ENCODE data around the gene PGGHG. TPM values are rescaled to one million over a fixed set of nuclear protein-coding genes. Genes with fewer than 3 reads are reported as not detected.
"Not testable (repeated sequence)": the region's sequence is repeated elsewhere in the genome, so short reads cannot be mapped to it uniquely, and the experiment has no call there.

The PGGHG gene
- total and polyA plus RNA-seq, 4 donors = 21.6 to 145 (median 87.9) TPM

GRCh38 chr11:308740-309665 lies 20.1 kb downstream of the PGGHG start:
- WGBS, 2 donors = 44 to 55% methylated on average over 21 to 24 of the region's 24 CpGs
- DNase-seq = not testable (repeated sequence)
- H3K4me1 ChIP-seq (ENCODE audit: control insufficient read depth in 5 of 5, insufficient read depth in 5 of 5, low read length in 5 of 5) = peaks cover 0 to 45% (median 10%) of the 10 kb centered on the region in 5 donors

GRCh38 chr11:309979-310572 lies 21.1 kb downstream of the PGGHG start:
- Histone ChIP-seq H3K9ac (ENCODE audit: insufficient read depth in 1 of 2, low read length in 2 of 2) (peak overlapping the region in 1 of 2 donors; percentile 42), H3K27ac (ENCODE audit: low read depth in 1 of 2, low read length in 1 of 2) (peak overlapping the region; percentile 65 to 88), H3K4me3 (peak overlapping the region; percentile 35), H3K4me1 (ENCODE audit: control insufficient read depth in 5 of 5, insufficient read depth in 5 of 5, low read length in 5 of 5) (peaks cover 0 to 54% (median 14%) of the 10 kb centered on the region in 5 donors)
- WGBS, 2 donors = 8 to 18% methylated on average over 5 of the region's 18 CpGs
- not testable (repeated sequence) for H3K27me3 ChIP-seq (ENCODE audit: control insufficient read depth in 3 of 3, insufficient read depth in 3 of 3, low read length in 2 of 3); ATAC-seq (ENCODE audit: insufficient read depth, low FRiP score); DNase-seq; H3K36me3 ChIP-seq (ENCODE audit: control insufficient read depth in 4 of 4, insufficient read depth in 4 of 4, low read length in 4 of 4); H3K9me3 ChIP-seq (ENCODE audit: control insufficient read depth in 4 of 4, insufficient read depth in 3 of 4, low read length in 3 of 4)

More at GRCh38 chr11:308740-309665, 20.1 kb downstream of the PGGHG start:
- Histone ChIP-seq H3K27ac (ENCODE audit: low read depth in 1 of 2, low read length in 1 of 2) (peak overlapping the region; percentile 61 to 65), H3K9ac (ENCODE audit: insufficient read depth in 1 of 2, low read length in 2 of 2) (peak overlapping the region in 1 of 2 donors; percentile 32), H3K4me3 (peak overlapping the region; percentile 37)
- H3K27me3 ChIP-seq (ENCODE audit: control insufficient read depth in 3 of 3, insufficient read depth in 3 of 3, low read length in 2 of 3); H3K9me3 ChIP-seq (ENCODE audit: control insufficient read depth in 4 of 4, insufficient read depth in 3 of 4, low read length in 3 of 4); H3K36me3 ChIP-seq (ENCODE audit: control insufficient read depth in 4 of 4, insufficient read depth in 4 of 4, low read length in 4 of 4); ATAC-seq (ENCODE audit: insufficient read depth, low FRiP score): not testable (repeated sequence)

- H3K9ac ChIP-seq (ENCODE audit: insufficient read depth in 1 of 2, low read length in 2 of 2); H3K27ac ChIP-seq (ENCODE audit: low read depth in 1 of 2, low read length in 1 of 2): not testable (repeated sequence)
Measured at GRCh38 chr11:311013-311748, 22.3 kb downstream of the PGGHG start.

GRCh38 chr11:312092-312816 lies 23.3 kb downstream of the PGGHG start:
- WGBS, 2 donors = 58 to 69% methylated on average over 14 of the region's 14 CpGs
- no peak overlapping the region for H3K4me3 ChIP-seq
- peak overlapping the region; percentile 70 to 76 for H3K27ac ChIP-seq (ENCODE audit: low read depth in 1 of 2, low read length in 1 of 2)
- no peak overlapping the region for H3K9ac ChIP-seq (ENCODE audit: insufficient read depth in 1 of 2, low read length in 2 of 2)
- DNase-seq = no peak
- ATAC-seq (ENCODE audit: insufficient read depth, low FRiP score) = no peak
- TF ChIP-seq CTCF (IDR thresholded peaks at IDR 0.05; ENCODE audit: control extremely low read depth, extremely low read depth) = no peak
- no peaks in the 10 kb centered on the region for H3K36me3 ChIP-seq (ENCODE audit: control insufficient read depth in 4 of 4, insufficient read depth in 4 of 4, low read length in 4 of 4)
- peaks cover 0 to 16% (median 10%) of the 10 kb centered on the region in 3 donors for H3K27me3 ChIP-seq (ENCODE audit: control insufficient read depth in 3 of 3, insufficient read depth in 3 of 3, low read length in 2 of 3)
- peaks cover 0 to 60% (median 15%) of the 10 kb centered on the region in 5 donors for H3K4me1 ChIP-seq (ENCODE audit: control insufficient read depth in 5 of 5, insufficient read depth in 5 of 5, low read length in 5 of 5)
- H3K9me3 ChIP-seq (ENCODE audit: control insufficient read depth in 4 of 4, insufficient read depth in 3 of 4, low read length in 3 of 4) = no peaks in the 10 kb centered on the region

More at GRCh38 chr11:311013-311748, 22.3 kb downstream of the PGGHG start:
- DNase-seq; H3K27me3 ChIP-seq (ENCODE audit: control insufficient read depth in 3 of 3, insufficient read depth in 3 of 3, low read length in 2 of 3); H3K36me3 ChIP-seq (ENCODE audit: control insufficient read depth in 4 of 4, insufficient read depth in 4 of 4, low read length in 4 of 4); H3K9me3 ChIP-seq (ENCODE audit: control insufficient read depth in 4 of 4, insufficient read depth in 3 of 4, low read length in 3 of 4); H3K4me3 ChIP-seq: not testable (repeated sequence)
- peaks cover 0 to 63% (median 15%) of the 10 kb centered on the region in 5 donors for H3K4me1 ChIP-seq (ENCODE audit: control insufficient read depth in 5 of 5, insufficient read depth in 5 of 5, low read length in 5 of 5)
- peak; percentile 75 for ATAC-seq (ENCODE audit: insufficient read depth, low FRiP score)
- 2 to 4% methylated on average over 7 to 9 of the region's 71 CpGs for WGBS, 2 donors

All from lung (tissue), 12 donors.